AG04449 (cell line): ENCODE measurements around the gene SFMBT1.
A peak's percentile ranks its signal among the peaks of the same experiment; 100 is the strongest.

Experiments
- CTCF ChIA-PET: fragments of 350-600 bp; formaldehyde crosslinking; extraction: SDS; loops from one replicate; lab custom pipeline; 2021; ENCODE audit warnings: antibody characterized with exemption; lab: Yijun Ruan, JAX
- POLR2A ChIA-PET: fragments of 400-600, 350-600 bp; formaldehyde crosslinking; extraction: SDS; loops from one replicate; lab custom pipeline; 2020; ENCODE audit warnings: antibody characterized with exemption, inconsistent platforms; lab: Yijun Ruan, JAX
- DNase-seq: peaks from one replicate; pipeline ENCODE4 v3.0.0-alpha.2; 2010; ENCODE audit warnings: low read depth, low spot score
- H3K4me3 ChIP-seq: 2 replicates; pipeline ENCODE4 v1.5.1; 2011; ENCODE audit warnings: low read depth, mild to moderate bottlenecking, control low read depth, low read length
- CTCF ChIP-seq: IDR thresholded peaks from one replicate; pipeline ENCODE4 v1.5.1; 2011; ENCODE audit warnings: mild to moderate bottlenecking, moderate library complexity, low read length, control low read depth, inconsistent platforms; ENCODE audit not compliant: insufficient read depth; ENCODE audit errors: missing control alignments

Gene SFMBT1

GRCh38 chr3:53045518-53046170 lies at the start of gene SFMBT1:
Gene SFMBT1 (minus strand): TSS chr3:53046073. CDS start chr3:52969128, 76,945 bp downstream.
- no peak for DNase-seq
- POLR2A ChIA-PET: interaction anchor here (0.6 to 0.7 kb wide), 2 partner anchors 11 to 13 kb away, joined by 3 read pairs; no protein-coding TSS in a partner anchor

GRCh38 chr3:53092942-53093341 lies 47.1 kb upstream of the SFMBT1 start:
- ChIA-PET CTCF (interaction anchor here (1.4 to 1.7 kb wide), 2 partner anchors 20 to 21 kb away, joined by 3 to 8 read pairs; no protein-coding TSS in a partner anchor), POLR2A (interaction anchor here (1.0 kb wide), 1 partner anchor 10 kb away, joined by 4 read pairs; no protein-coding TSS in a partner anchor)
- no peak for DNase-seq

More at GRCh38 chr3:53045518-53046170, at the start of gene SFMBT1:
- no peak for TF ChIP-seq CTCF
- peak within 1 kb of the TSS; percentile 69 for H3K4me3 ChIP-seq
- CTCF ChIA-PET: interaction anchor here (0.8 to 1.0 kb wide), 2 partner anchors 10 to 28 kb away, joined by 3 to 4 read pairs; no protein-coding TSS in a partner anchor

GRCh38 chr3:53092216-53092615 lies 46.3 kb upstream of the SFMBT1 start:
- no peak for TF ChIP-seq CTCF
- DNase-seq: no peak
- no peak overlapping the region for H3K4me3 ChIP-seq
- CTCF ChIA-PET: interaction anchor here (1.4 to 1.7 kb wide), 2 partner anchors 19 to 22 kb away, joined by 4 to 8 read pairs; no protein-coding TSS in a partner anchor
- POLR2A ChIA-PET: interaction anchor here (1.0 kb wide), 1 partner anchor 11 kb away, joined by 4 read pairs; no protein-coding TSS in a partner anchor

More at GRCh38 chr3:53092942-53093341, 47.1 kb upstream of the SFMBT1 start:
- TF ChIP-seq CTCF: no peak
- no peak overlapping the region for H3K4me3 ChIP-seq

- no peak for TF ChIP-seq CTCF
- DNase-seq: no peak
- ChIA-PET CTCF (interaction anchor here (1.0 to 1.4 kb wide), 2 partner anchors 12 to 23 kb away, joined by 3 to 4 read pairs; no protein-coding TSS in a partner anchor), POLR2A (no interaction called here)
- no peak overlapping the region for H3K4me3 ChIP-seq
Observed at GRCh38 chr3:53091011-53091410, 45.1 kb upstream of the SFMBT1 start.

GRCh38 chr3:53089511-53089910 lies 43.6 kb upstream of the SFMBT1 start:
- ChIA-PET POLR2A (no interaction called here), CTCF (no interaction called here)
- H3K4me3 ChIP-seq: no peak overlapping the region
- DNase-seq: no peak
- TF ChIP-seq CTCF: no peak

GRCh38 chr3:53085476-53085875 lies 39.6 kb upstream of the SFMBT1 start:
- POLR2A ChIA-PET: no interaction called here
- CTCF ChIA-PET: no interaction called here

More at GRCh38 chr3:53085476-53085875, 39.6 kb upstream of the SFMBT1 start:
- TF ChIP-seq CTCF: no peak
- no peak for DNase-seq
- H3K4me3 ChIP-seq: no peak overlapping the region
